Sigmoid colon (tissue), 7 donors: ENCODE results near the gene SLC9A3. TPM values are rescaled to one million over a fixed set of nuclear protein-coding genes. Genes with fewer than 3 reads are reported as not detected.

Source experiments
- DNase-seq: peaks from one replicate; pipeline ENCODE4 v3.0.0-alpha.2; 2019
- H3K27ac ChIP-seq, 4 donors: fragments of 200-600 bp; sonication (generic); one replicate each; pipeline ENCODE4 v1.5.1; 2016 to 2019; ENCODE audit warnings: mild to moderate bottlenecking in 1 of 4
- H3K27me3 ChIP-seq, 3 donors: fragments of 200-600 bp; sonication (generic); one replicate each; pipeline ENCODE4 v1.5.1; 2019; ENCODE audit warnings: mild to moderate bottlenecking in 1 of 3
- H3K36me3 ChIP-seq, 4 donors: fragments of 200-600 bp; sonication (generic); one replicate each; pipeline ENCODE4 v1.5.1; 2016 to 2019
- H3K4me1 ChIP-seq, 4 donors: fragments of 200-600 bp; sonication (generic); one replicate each; pipeline ENCODE4 v1.5.1; 2017 to 2019
- H3K4me3 ChIP-seq, 4 donors: fragments of 200-600 bp; sonication (generic); one replicate each; pipeline ENCODE4 v1.5.1; 2017 to 2019; ENCODE audit warnings: mild to moderate bottlenecking in 2 of 4, moderate library complexity in 1 of 4
- H3K9me3 ChIP-seq, 4 donors: fragments of 200-600 bp in 3 of 4; sonication (generic) in 3 of 4; one replicate each; pipeline versions ENCODE4 v1.5.1 to v1.6.1; 2013 to 2019
- CTCF ChIP-seq, 4 experiments: fragments of 450-650 bp in 3 of 4; fragments of 200-600 bp in 1 of 4; IDR thresholded peaks; one replicate each; pipeline ENCODE4 v1.5.1; 2016 to 2019; ENCODE audit warnings: antibody characterized with exemption in 4 of 4, mild to moderate bottlenecking in 3 of 4, moderate library complexity in 2 of 4
- EP300 ChIP-seq, 4 donors: sonication (generic); formaldehyde crosslinking; IDR thresholded peaks; one replicate each; pipeline ENCODE4 v1.6.1; 2017; ENCODE audit warnings: antibody characterized with exemption in 4 of 4
- POLR2A ChIP-seq, 2 donors: fragments of 450-650 bp; IDR thresholded peaks; one replicate each; pipeline ENCODE4 v1.6.1; 2016; ENCODE audit warnings: antibody characterized with exemption in 2 of 2, mild to moderate bottlenecking in 2 of 2, moderate library complexity in 2 of 2
- POLR2AphosphoS5 ChIP-seq, 4 donors: sonication (generic); formaldehyde crosslinking; IDR thresholded peaks; one replicate each; pipeline ENCODE4 v1.6.1; 2017; ENCODE audit warnings: antibody characterized with exemption in 4 of 4
- WGBS, 2 donors: extraction: QIAGEN DNeasy Blood & Tissue Kit; methylation state at CpG; one replicate each; pipeline ENCODE4 v1.1.7; 2013; 5-methylcytosine and 5-hydroxymethylcytosine counted together
- intact Hi-C: fragments of 100-400 bp; cut with DNase I; formaldehyde crosslinking; loops from one replicate; pipeline ENCODE4 v1.15.1; 2023
- polyA plus RNA-seq, 3 donors: library from polyadenylated mRNA; stranded (reverse); fragments of 200-250 nt; gene quantifications; one replicate each; pipeline ENCODE4 v1.2.3, GENCODE V29; 2013
- total RNA-seq, 4 donors: library from RNA; depleted of rRNA; stranded (reverse); fragments of >200 nt; gene quantifications; one replicate each; pipeline ENCODE4 v1.1.0, GENCODE V29; 2016
- donor health status: healthy with polysubstance abuse.
- donor health status: Bipolar disorder and iron deficiency.
- donor health status: healthy.

The SLC9A3 gene
- total and polyA plus RNA-seq, 7 donors: 0.83 to 51.3 (median 2.5) TPM

GRCh38 chr5:430214-430925 is 93.9 kb downstream of the SLC9A3 start:
- DNase-seq: peak; percentile 46
- WGBS, 2 donors: 72 to 89% methylated on average over 25 of the region's 25 CpGs

DNA sequence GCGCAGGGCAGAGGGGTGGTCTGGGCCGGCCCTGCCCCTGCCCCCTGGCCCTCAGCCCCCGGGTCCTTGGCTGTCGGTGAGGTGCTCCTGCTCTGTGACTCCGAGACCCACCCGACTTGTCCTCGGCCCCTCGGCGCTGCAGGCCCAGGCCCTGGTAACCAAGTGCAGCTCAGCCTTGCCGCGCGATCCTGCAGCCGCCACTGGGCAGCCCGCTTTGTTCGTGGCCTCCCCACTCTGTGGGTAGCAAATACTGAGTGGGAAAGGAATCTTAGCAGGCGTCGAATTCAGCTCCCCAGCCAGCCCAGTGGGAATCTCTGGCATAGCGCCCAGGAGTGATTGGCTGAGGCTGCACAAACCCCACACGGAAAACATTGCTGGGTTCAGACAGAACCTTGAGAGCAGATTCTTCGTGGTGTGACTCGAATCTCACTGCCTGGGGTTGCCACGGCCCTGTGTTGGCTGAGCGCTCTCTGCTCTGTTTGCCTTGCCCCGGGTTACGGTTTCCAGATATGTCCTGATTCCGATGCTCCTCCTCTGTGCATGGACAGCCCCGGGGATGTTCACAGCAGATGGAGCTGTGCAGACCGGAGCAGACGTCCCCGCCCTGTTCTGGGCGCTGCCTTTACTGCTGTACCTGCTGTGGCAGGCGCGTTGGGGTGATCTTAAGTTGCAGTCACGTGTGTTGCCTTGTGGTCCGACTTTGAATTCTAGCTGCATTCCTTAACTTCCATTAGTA is 94.6 kb downstream of the SLC9A3 start:
- no peaks in the 10 kb centered on the region for H3K9me3 ChIP-seq
- TF ChIP-seq POLR2A (IDR thresholded peaks at IDR 0.05) (no peak), EP300 (IDR thresholded peaks at IDR 0.05) (no peak), CTCF (IDR thresholded peaks at IDR 0.05) (no peak), POLR2AphosphoS5 (IDR thresholded peaks at IDR 0.05) (no peak)
- H3K27ac ChIP-seq: peak overlapping the region in 1 of 4 donors; percentile 18
- no peak overlapping the region for H3K4me3 ChIP-seq
- intact Hi-C loops: no loop called here
- 46 to 78% methylated on average over 35 of the region's 35 CpGs for WGBS, 2 donors
- H3K4me1 ChIP-seq: peaks cover 0 to 7% (median 0%) of the 10 kb centered on the region in 4 donors
- peak; percentile 63 for DNase-seq
- H3K36me3 ChIP-seq: no peaks in the 10 kb centered on the region
- no peaks in the 10 kb centered on the region for H3K27me3 ChIP-seq

More at GRCh38 chr5:430214-430925, 93.9 kb downstream of the SLC9A3 start:
- Histone ChIP-seq H3K9me3 (no peaks in the 10 kb centered on the region), H3K4me1 (peaks cover 0 to 7% (median 0%) of the 10 kb centered on the region in 4 donors), H3K27me3 (no peaks in the 10 kb centered on the region), H3K27ac (no peak overlapping the region), H3K4me3 (no peak overlapping the region), H3K36me3 (no peaks in the 10 kb centered on the region)
- TF ChIP-seq EP300 (IDR thresholded peaks at IDR 0.05) (no peak), POLR2A (IDR thresholded peaks at IDR 0.05) (no peak), CTCF (IDR thresholded peaks at IDR 0.05) (no peak), POLR2AphosphoS5 (IDR thresholded peaks at IDR 0.05) (no peak)
- intact Hi-C loops: no loop called here

DNA sequence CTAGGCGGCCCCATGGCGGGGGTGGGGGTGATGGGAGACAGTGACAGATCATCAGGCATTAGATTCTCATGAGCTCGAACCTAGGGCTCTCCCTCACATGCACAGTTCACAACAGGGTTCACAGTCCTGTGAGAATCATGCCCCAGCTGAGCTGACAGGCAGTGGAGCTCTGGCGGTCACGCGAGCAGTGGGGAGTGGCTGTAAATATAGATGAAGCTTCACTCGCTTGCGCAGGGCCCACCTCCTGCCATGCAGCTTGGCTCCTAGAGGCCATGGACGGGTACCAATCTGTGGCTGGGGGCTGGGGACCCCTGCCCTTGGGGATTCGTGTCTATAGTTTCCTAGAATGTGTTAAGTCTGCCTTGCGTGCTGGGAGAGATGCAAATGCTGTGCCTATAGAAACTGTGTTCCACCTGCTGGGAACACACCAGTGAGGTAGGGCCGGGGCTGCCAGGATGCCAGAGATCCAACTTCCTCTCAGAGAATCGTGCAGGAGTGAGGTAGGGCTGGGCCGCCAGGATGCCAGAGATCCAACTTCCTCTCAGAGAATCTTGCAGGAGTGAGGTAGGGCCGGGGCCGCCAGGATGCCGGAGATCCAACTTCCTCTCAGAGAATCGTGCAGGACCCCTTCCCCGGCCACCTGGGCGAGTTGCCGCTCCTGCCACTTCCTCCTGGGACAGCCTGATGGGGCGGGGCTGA is 95.3 kb downstream of the SLC9A3 start:
- no peak overlapping the region for H3K27ac ChIP-seq
- H3K4me3 ChIP-seq: no peak overlapping the region
- H3K4me1 ChIP-seq: peaks cover 0 to 7% (median 0%) of the 10 kb centered on the region in 4 donors
- no peak for TF ChIP-seq EP300 (IDR thresholded peaks at IDR 0.05)
- TF ChIP-seq CTCF (IDR thresholded peaks at IDR 0.05): no peak
- TF ChIP-seq POLR2AphosphoS5 (IDR thresholded peaks at IDR 0.05): no peak
- TF ChIP-seq POLR2A (IDR thresholded peaks at IDR 0.05): no peak
- no peaks in the 10 kb centered on the region for H3K27me3 ChIP-seq
- no peaks in the 10 kb centered on the region for H3K9me3 ChIP-seq
- intact Hi-C loops: no loop called here
- DNase-seq: peak; percentile 35
- H3K36me3 ChIP-seq: no peaks in the 10 kb centered on the region
- 73 to 85% methylated on average over 22 of the region's 22 CpGs for WGBS, 2 donors

DNA sequence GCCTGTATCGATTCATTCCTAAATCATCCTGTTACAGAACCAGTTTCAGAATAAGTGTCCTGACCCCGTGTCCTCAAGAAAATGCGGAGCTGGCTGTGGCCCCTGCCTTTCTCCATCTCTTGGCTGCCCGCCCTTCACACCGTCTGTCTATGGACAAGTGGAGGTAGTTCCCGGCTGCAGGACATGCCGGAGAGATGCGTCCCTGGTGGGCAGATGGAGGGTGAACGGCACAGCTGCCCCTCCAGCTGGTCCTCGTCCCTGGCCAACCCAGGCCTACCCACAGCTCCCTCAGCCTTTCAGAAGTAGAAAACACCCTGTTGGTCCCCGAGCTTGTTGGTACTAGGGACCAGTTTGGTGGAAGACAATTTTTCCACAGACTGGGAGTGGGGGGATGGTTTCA is 96.0 kb downstream of the SLC9A3 start:
- H3K4me3 ChIP-seq: no peak overlapping the region
- 90 to 91% methylated on average over 11 of the region's 11 CpGs for WGBS, 2 donors
- H3K27ac ChIP-seq: no peak overlapping the region
- no peak for TF ChIP-seq POLR2A (IDR thresholded peaks at IDR 0.05)
- no peak for TF ChIP-seq POLR2AphosphoS5 (IDR thresholded peaks at IDR 0.05)
- TF ChIP-seq CTCF (IDR thresholded peaks at IDR 0.05): no peak
- no peak for TF ChIP-seq EP300 (IDR thresholded peaks at IDR 0.05)
- no peaks in the 10 kb centered on the region for H3K9me3 ChIP-seq
- DNase-seq: peak; percentile 30
- intact Hi-C loops: no loop called here
- no peaks in the 10 kb centered on the region for H3K36me3 ChIP-seq
- peaks cover 0 to 7% (median 0%) of the 10 kb centered on the region in 4 donors for H3K4me1 ChIP-seq
- H3K27me3 ChIP-seq: no peaks in the 10 kb centered on the region
